HepG2 (cell line): Measurements from ENCODE around the gene CD300LB. TPM values are rescaled to one million over a fixed set of nuclear protein-coding genes. Genes with fewer than 3 reads are reported as not detected.
A peak's percentile ranks its signal among the peaks of the same experiment; 100 is the strongest.

Experiments
- BCL3 ChIP-seq: sonication (generic); formaldehyde crosslinking; IDR thresholded peaks from 2 replicates; pipeline ENCODE4 v1.5.1; 2020; ENCODE audit warnings: mild to moderate bottlenecking, missing genetic modification reagents, moderate library complexity
- BHLHE40 ChIP-seq: IDR thresholded peaks from 2 replicates; pipeline ENCODE4 v1.6.1; 2011; ENCODE audit warnings: low read length, improper control_type of control experiment
- DPF2 ChIP-seq: sonication (generic); formaldehyde crosslinking; IDR thresholded peaks from 2 replicates; pipeline ENCODE4 v1.4.0; 2020; ENCODE audit warnings: mild to moderate bottlenecking, low read depth, missing genetic modification reagents, borderline replicate concordance
- EP300 ChIP-seq, 3 experiments: sonication (generic) in 1 of 3; formaldehyde crosslinking in 1 of 3; IDR thresholded peaks; 2 replicates each; pipeline versions ENCODE4 v1.5.1 to v1.6.1; 2011 to 2020; ENCODE audit warnings: low read depth in 2 of 3, low read length in 2 of 3, borderline replicate concordance in 1 of 3, improper control_type of control experiment in 1 of 3, mild to moderate bottlenecking in 1 of 3, missing genetic modification reagents in 1 of 3, moderate library complexity in 1 of 3
- FIP1L1 ChIP-seq: fragments of 200-400 bp; formaldehyde crosslinking; IDR thresholded peaks from 2 replicates; pipeline ENCODE4 v1.6.1; 2018; ENCODE audit warnings: low read depth, mild to moderate bottlenecking, low read length, moderate library complexity, borderline replicate concordance; ENCODE audit not compliant: insufficient read depth
- GATAD1 ChIP-seq: IDR thresholded peaks from 2 replicates; pipeline ENCODE4 v1.6.1; 2016; ENCODE audit warnings: missing genetic modification reagents, missing compliant biosample characterization
- KDM5A ChIP-seq: fragments of 200-600 bp; sonication (generic); IDR thresholded peaks from 2 replicates; pipeline ENCODE4 v1.7.0; 2018; ENCODE audit warnings: antibody characterized with exemption, mild to moderate bottlenecking, low read length, borderline replicate concordance
- MIER2 ChIP-seq: IDR thresholded peaks from 2 replicates; pipeline ENCODE4 v1.6.1; 2016; ENCODE audit warnings: missing biosample characterization, missing genetic modification reagents
- SP4 ChIP-seq: sonication (generic); formaldehyde crosslinking; IDR thresholded peaks from 2 replicates; pipeline ENCODE4 v1.8.1; 2023; ENCODE audit warnings: mild to moderate bottlenecking, missing genetic modification reagents
- SRSF1 ChIP-seq: fragments of 200-400 bp; formaldehyde crosslinking; optimal IDR thresholded peaks from 2 replicates; pipeline ENCODE3; 2017; ENCODE audit warnings: mild to moderate bottlenecking, low read depth, low read length, moderate library complexity
- SRY ChIP-seq: sonication (generic); formaldehyde crosslinking; IDR thresholded peaks from 2 replicates; pipeline ENCODE4 v1.8.0; 2022; ENCODE audit warnings: mild to moderate bottlenecking, missing genetic modification reagents
- TCF7L2 ChIP-seq: IDR thresholded peaks from 2 replicates; pipeline ENCODE4 v1.6.1; 2011; ENCODE audit warnings: mild to moderate bottlenecking, low read depth, low read length, moderate library complexity
- ZNF232 ChIP-seq: sonication (generic); formaldehyde crosslinking; IDR thresholded peaks from 2 replicates; pipeline ENCODE4 v1.4.0; 2020; ENCODE audit warnings: missing genetic modification reagents, borderline replicate concordance
- ZNF615 ChIP-seq: sonication (generic); formaldehyde crosslinking; IDR thresholded peaks from 2 replicates; pipeline ENCODE4 v1.5.0; 2020; ENCODE audit warnings: mild to moderate bottlenecking, missing genetic modification reagents, borderline replicate concordance
- polyA plus RNA-seq, 8 experiments: library from polyadenylated mRNA; depleted of rRNA in 3 of 8; stranded (reverse) in 7 of 8; unstranded in 1 of 8; fragments of >200 nt; fragmentation: Illumina TruSeq in 4 of 8; extraction: Trizol in 4 of 8; gene quantifications; 2 replicates each; pipeline versions ENCODE4 v1.2.1 to v1.2.3, GENCODE V29; 2011 to 2016; ENCODE audit warnings: low read depth in 4 of 8, missing spikeins in 1 of 8, mixed read lengths in 1 of 8; ENCODE audit not compliant: insufficient read depth in 1 of 8
- total RNA-seq, 5 experiments: library from RNA; depleted of rRNA; stranded (reverse); fragments of >200 nt; fragmentation: Illumina TruSeq; extraction: Trizol; gene quantifications; 2 replicates each; pipeline ENCODE4 v1.2.3, GENCODE V29; 2016; ENCODE audit warnings: low read depth in 1 of 5
- TF ChIP-seq, protein P1 (sequence below), 2 experiments: fragments of 450-650 bp in 1 of 2; sonication (generic) in 1 of 2; formaldehyde crosslinking in 1 of 2; IDR thresholded peaks; 2 replicates each; pipeline versions ENCODE4 v1.6.1 to v1.8.0; 2016 to 2022; ENCODE audit warnings: antibody characterized with exemption in 1 of 2, mild to moderate bottlenecking in 1 of 2, missing genetic modification reagents in 1 of 2

CD300LB gene
- total and polyA plus RNA-seq, 2 of the 13 experiments (the other 11 are each of a cell fraction or from before 2014, with no cell fraction given), result not detected

GRCh38 chr17:74514632-74515334, 16.5 kb downstream of the CD300LB start (continued):
- TF ChIP-seq, protein P1, sequence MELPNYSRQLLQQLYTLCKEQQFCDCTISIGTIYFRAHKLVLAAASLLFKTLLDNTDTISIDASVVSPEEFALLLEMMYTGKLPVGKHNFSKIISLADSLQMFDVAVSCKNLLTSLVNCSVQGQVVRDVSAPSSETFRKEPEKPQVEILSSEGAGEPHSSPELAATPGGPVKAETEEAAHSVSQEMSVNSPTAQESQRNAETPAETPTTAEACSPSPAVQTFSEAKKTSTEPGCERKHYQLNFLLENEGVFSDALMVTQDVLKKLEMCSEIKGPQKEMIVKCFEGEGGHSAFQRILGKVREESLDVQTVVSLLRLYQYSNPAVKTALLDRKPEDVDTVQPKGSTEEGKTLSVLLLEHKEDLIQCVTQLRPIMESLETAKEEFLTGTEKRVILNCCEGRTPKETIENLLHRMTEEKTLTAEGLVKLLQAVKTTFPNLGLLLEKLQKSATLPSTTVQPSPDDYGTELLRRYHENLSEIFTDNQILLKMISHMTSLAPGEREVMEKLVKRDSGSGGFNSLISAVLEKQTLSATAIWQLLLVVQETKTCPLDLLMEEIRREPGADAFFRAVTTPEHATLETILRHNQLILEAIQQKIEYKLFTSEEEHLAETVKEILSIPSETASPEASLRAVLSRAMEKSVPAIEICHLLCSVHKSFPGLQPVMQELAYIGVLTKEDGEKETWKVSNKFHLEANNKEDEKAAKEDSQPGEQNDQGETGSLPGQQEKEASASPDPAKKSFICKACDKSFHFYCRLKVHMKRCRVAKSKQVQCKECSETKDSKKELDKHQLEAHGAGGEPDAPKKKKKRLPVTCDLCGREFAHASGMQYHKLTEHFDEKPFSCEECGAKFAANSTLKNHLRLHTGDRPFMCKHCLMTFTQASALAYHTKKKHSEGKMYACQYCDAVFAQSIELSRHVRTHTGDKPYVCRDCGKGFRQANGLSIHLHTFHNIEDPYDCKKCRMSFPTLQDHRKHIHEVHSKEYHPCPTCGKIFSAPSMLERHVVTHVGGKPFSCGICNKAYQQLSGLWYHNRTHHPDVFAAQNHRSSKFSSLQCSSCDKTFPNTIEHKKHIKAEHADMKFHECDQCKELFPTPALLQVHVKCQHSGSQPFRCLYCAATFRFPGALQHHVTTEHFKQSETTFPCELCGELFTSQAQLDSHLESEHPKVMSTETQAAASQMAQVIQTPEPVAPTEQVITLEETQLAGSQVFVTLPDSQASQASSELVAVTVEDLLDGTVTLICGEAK (IDR thresholded peaks at IDR 0.05), result 0 out of 2 replicates have a peak, but pooled peaks have one; percentile 17
- TF ChIP-seq, protein P1 (CRISPR knock-in tag; IDR thresholded peaks at IDR 0.05), result no peak
- TF ChIP-seq SP4 (CRISPR knock-in tag) (no peak), GATAD1 (CRISPR knock-in tag) (peak; percentile 62; the same call in 1 of the 2 replicates), SRSF1 (no peak), BHLHE40 (peak; percentile 69), KDM5A (no peak), FIP1L1 (no peak), SRY (CRISPR knock-in tag) (no peak), BCL3 (CRISPR knock-in tag) (no peak), EP300 (IDR thresholded peaks at IDR 0.05; ENCODE audit: low read depth in 2 of 2, low read length in 2 of 2) (0 out of 4 replicates have a peak, but pooled peaks of 1 of the 2 experiments have one; percentile 36), EP300 (CRISPR knock-in tag; IDR thresholded peaks at IDR 0.05; ENCODE audit: borderline replicate concordance) (no peak), DPF2 (CRISPR knock-in tag) (0 out of 2 replicates have a peak, but pooled peaks have one; percentile 43), TCF7L2 (no peak), ZNF615 (CRISPR knock-in tag) (no peak), ZNF232 (CRISPR knock-in tag) (no peak), MIER2 (CRISPR knock-in tag) (no peak)
